ENCODE results near the gene SLFN12.

SLFN12 gene

DNA sequence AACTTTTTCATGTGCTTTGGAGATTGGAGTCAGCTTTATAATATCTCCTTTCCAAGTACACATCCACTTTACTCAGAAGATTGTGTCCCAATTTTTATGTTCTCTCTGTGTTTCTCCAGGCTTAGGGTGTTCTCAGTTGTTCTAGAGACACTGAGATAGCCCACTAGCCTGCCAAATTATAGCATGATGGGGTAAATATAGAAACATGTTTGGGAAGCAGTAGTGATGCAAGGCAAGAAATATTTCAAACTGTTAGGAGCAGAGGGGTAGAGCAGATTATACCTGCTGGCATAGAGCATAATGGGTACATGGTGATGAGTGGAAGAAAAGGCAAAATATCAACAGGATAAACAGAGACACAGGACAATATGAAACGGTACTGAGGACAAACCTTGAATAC is 71.3 kb downstream of the SLFN12 start:
- no peak for DNase-seq
- intact Hi-C loops (cut with DNase I) = no loop called here
